Tibial nerve (tissue), 4 donors: ENCODE measurements around the gene CD2AP. TPM values are rescaled to one million over a fixed set of nuclear protein-coding genes. Genes with fewer than 3 reads are reported as not detected.

Experiments
- DNase-seq, 2 donors: peaks; one replicate each; pipeline ENCODE4 v3.0.0-alpha.2; 2019; ENCODE audit warnings: low spot score in 2 of 2
- H3K27ac ChIP-seq, 4 donors: fragments of 200-600 bp; sonication (generic) in 3 of 4; one replicate each; pipeline ENCODE4 v1.5.1; 2017 to 2019; ENCODE audit warnings: mild to moderate bottlenecking in 1 of 4
- H3K27me3 ChIP-seq, 2 donors: fragments of 200-600 bp; sonication (generic) in 1 of 2; one replicate each; pipeline versions ENCODE4 v1.5.1 to v1.6.0; 2017 to 2019
- H3K36me3 ChIP-seq, 3 donors: fragments of 200-600 bp; sonication (generic); one replicate each; pipeline ENCODE4 v1.5.1; 2018 to 2019
- H3K4me1 ChIP-seq, 4 donors: fragments of 200-600 bp; sonication (generic) in 3 of 4; one replicate each; pipeline ENCODE4 v1.5.1; 2017 to 2019
- H3K4me3 ChIP-seq, 4 donors: fragments of 200-600 bp; sonication (generic) in 3 of 4; one replicate each; pipeline ENCODE4 v1.5.1; 2017 to 2019; ENCODE audit warnings: mild to moderate bottlenecking in 1 of 4, moderate library complexity in 1 of 4
- H3K9me3 ChIP-seq, 4 donors: fragments of 200-600 bp; sonication (generic) in 3 of 4; one replicate each; pipeline ENCODE4 v1.5.1; 2017 to 2019
- CTCF ChIP-seq, 5 experiments: fragments of 200-600 bp in 3 of 5; fragments of 450-650 bp in 2 of 5; sonication (generic) in 3 of 5; IDR thresholded peaks; one replicate each; pipeline ENCODE4 v1.5.1; 2016 to 2019; ENCODE audit warnings: antibody characterized with exemption in 5 of 5, mild to moderate bottlenecking in 3 of 5, moderate library complexity in 2 of 5
- EP300 ChIP-seq, 2 donors: sonication (generic); formaldehyde crosslinking; IDR thresholded peaks; one replicate each; pipeline ENCODE4 v1.6.1; 2017; ENCODE audit warnings: antibody characterized with exemption in 2 of 2, mild to moderate bottlenecking in 1 of 2
- POLR2A ChIP-seq, 2 donors: fragments of 450-650 bp; IDR thresholded peaks; one replicate each; pipeline ENCODE4 v1.6.1; 2017; ENCODE audit warnings: antibody characterized with exemption in 2 of 2, mild to moderate bottlenecking in 2 of 2, moderate library complexity in 2 of 2
- WGBS, 2 donors: methylation state at CpG; one replicate each; pipeline ENCODE4 v1.1.5; 2018; 5-methylcytosine and 5-hydroxymethylcytosine counted together
- total RNA-seq, 4 donors: library from RNA; depleted of rRNA; stranded (reverse); fragments of >200 nt; gene quantifications; one replicate each; pipeline ENCODE4 v1.1.0, GENCODE V29; 2016

The CD2AP gene
- total RNA-seq, 4 donors from 2014 or later, result 18.4 to 32.1 (median 25.2) TPM

GRCh38 chr6:47496935-47497579 lies 19.5 kb downstream of the CD2AP start:
- H3K27me3 ChIP-seq, result no peaks in the 10 kb centered on the region
- no peak for DNase-seq
- TF ChIP-seq CTCF (IDR thresholded peaks at IDR 0.05) (no peak), EP300 (IDR thresholded peaks at IDR 0.05) (no peak), POLR2A (IDR thresholded peaks at IDR 0.05) (no peak)
- peaks cover 0 to 13% (median 2%) of the 10 kb centered on the region in 4 donors for H3K4me1 ChIP-seq
- no peak overlapping the region for H3K27ac ChIP-seq
- WGBS, 2 donors, result 80 to 88% methylated on average over 8 of the region's 8 CpGs
- no peaks in the 10 kb centered on the region for H3K9me3 ChIP-seq
- H3K4me3 ChIP-seq, result no peak overlapping the region
- H3K36me3 ChIP-seq, result no peaks in the 10 kb centered on the region

GRCh38 chr6:47502920-47503319 lies 25.3 kb downstream of the CD2AP start:
- Histone ChIP-seq H3K27ac (no peak overlapping the region), H3K4me3 (no peak overlapping the region), H3K4me1 (peaks cover 0 to 20% (median 2%) of the 10 kb centered on the region in 4 donors), H3K27me3 (no peaks in the 10 kb centered on the region), H3K9me3 (no peaks in the 10 kb centered on the region), H3K36me3 (peaks cover 0 to 11% (median 0%) of the 10 kb centered on the region in 3 donors)
- DNase-seq, result no peak
- 41 to 46% methylated on average over 2 of the region's 2 CpGs for WGBS, 2 donors
- no peak for TF ChIP-seq POLR2A (IDR thresholded peaks at IDR 0.05)
- TF ChIP-seq CTCF (IDR thresholded peaks at IDR 0.05), result no peak
- TF ChIP-seq EP300 (IDR thresholded peaks at IDR 0.05), result no peak

- no peak for DNase-seq
- Histone ChIP-seq H3K4me3 (no peak overlapping the region), H3K36me3 (peaks cover 0 to 36% (median 0%) of the 10 kb centered on the region in 3 donors), H3K27me3 (no peaks in the 10 kb centered on the region), H3K27ac (no peak overlapping the region), H3K9me3 (peaks cover 0 to 24% (median 6%) of the 10 kb centered on the region in 4 donors), H3K4me1 (no peaks in the 10 kb centered on the region)
- WGBS, 2 donors, result 92 to 97% methylated on average over 1 of the region's 1 CpG
- no peak for TF ChIP-seq POLR2A (IDR thresholded peaks at IDR 0.05)
- TF ChIP-seq EP300 (IDR thresholded peaks at IDR 0.05), result no peak
- TF ChIP-seq CTCF (IDR thresholded peaks at IDR 0.05), result no peak
Observed at GRCh38 chr6:47509937-47510336, 32.3 kb downstream of the CD2AP start.

- no peak for DNase-seq
- H3K9me3 ChIP-seq, result peaks cover 0 to 24% (median 6%) of the 10 kb centered on the region in 4 donors
- no peak overlapping the region for H3K4me3 ChIP-seq
- H3K36me3 ChIP-seq, result peaks cover 0 to 32% (median 0%) of the 10 kb centered on the region in 3 donors
- no peak overlapping the region for H3K27ac ChIP-seq
- TF ChIP-seq EP300 (IDR thresholded peaks at IDR 0.05) (no peak), POLR2A (IDR thresholded peaks at IDR 0.05) (no peak), CTCF (IDR thresholded peaks at IDR 0.05) (no peak)
- H3K27me3 ChIP-seq, result no peaks in the 10 kb centered on the region
- H3K4me1 ChIP-seq, result no peaks in the 10 kb centered on the region
Observed at GRCh38 chr6:47512872-47513271, 35.3 kb downstream of the CD2AP start.

GRCh38 chr6:47519279-47519678 lies 41.7 kb downstream of the CD2AP start:
- WGBS, 2 donors, result 74 to 88% methylated on average over 2 of the region's 2 CpGs

More at GRCh38 chr6:47519279-47519678, 41.7 kb downstream of the CD2AP start:
- TF ChIP-seq EP300 (IDR thresholded peaks at IDR 0.05), result no peak
- TF ChIP-seq CTCF (IDR thresholded peaks at IDR 0.05), result no peak
- TF ChIP-seq POLR2A (IDR thresholded peaks at IDR 0.05), result no peak
- Histone ChIP-seq H3K9me3 (no peaks in the 10 kb centered on the region), H3K36me3 (peaks cover 0 to 8% (median 0%) of the 10 kb centered on the region in 3 donors), H3K4me3 (no peak overlapping the region), H3K27ac (no peak overlapping the region), H3K4me1 (peaks cover 0 to 5% (median 0%) of the 10 kb centered on the region in 4 donors), H3K27me3 (no peaks in the 10 kb centered on the region)
- no peak for DNase-seq
